Panc1 (cell line): Measurements from ENCODE around the gene MVB12A.

Experiments used
- POLR2AphosphoS5 ChIP-seq: IDR thresholded peaks from 2 replicates; pipeline ENCODE4 v1.6.1; 2012; ENCODE audit warnings: mild to moderate bottlenecking, low read depth, low read length, moderate library complexity
- SIN3A ChIP-seq: IDR thresholded peaks from 2 replicates; pipeline ENCODE4 v1.6.1; 2012; ENCODE audit warnings: low read depth, mild to moderate bottlenecking, low read length, moderate library complexity, borderline replicate concordance; ENCODE audit not compliant: insufficient read depth
- TF ChIP-seq, protein P1 (sequence below): fragments of 450-650 bp; IDR thresholded peaks from 2 replicates; pipeline ENCODE4 v1.5.1; 2017; ENCODE audit warnings: mild to moderate bottlenecking

DNA sequence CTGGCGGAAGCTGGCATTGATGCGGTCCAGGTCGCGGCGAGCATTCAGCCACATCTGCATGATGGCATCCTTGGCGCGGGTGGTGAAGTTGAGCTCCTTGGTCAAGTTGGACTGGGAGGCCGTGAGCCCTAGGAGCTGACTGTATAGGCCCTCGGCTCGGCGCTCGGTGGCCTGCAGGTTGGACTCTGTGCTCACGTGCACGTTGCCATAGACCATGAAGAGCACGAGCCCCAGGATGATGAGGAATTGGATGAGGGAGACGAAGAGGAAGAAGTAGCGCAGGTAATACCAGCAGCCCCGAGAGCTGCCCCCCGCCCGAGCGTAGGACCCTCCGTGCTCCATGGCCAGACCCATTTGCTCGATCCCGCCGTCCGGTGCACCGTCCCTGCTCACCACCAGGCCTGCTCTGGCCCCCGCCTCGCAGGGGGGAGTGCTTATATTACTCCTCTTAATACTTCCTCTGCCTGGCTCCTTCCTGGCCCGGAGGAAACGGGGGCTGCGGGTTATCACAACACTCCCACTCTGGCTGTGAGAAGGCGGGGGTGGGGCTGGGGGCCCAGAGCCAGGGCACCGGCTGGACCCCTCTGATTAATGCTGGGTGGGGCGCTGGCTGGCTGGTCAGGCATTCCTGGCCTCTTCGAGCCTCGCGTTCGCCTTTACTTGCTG lies 42.8 kb upstream of the MVB12A start, which contains the start of gene PLVAP:
- TF ChIP-seq, protein P1, sequence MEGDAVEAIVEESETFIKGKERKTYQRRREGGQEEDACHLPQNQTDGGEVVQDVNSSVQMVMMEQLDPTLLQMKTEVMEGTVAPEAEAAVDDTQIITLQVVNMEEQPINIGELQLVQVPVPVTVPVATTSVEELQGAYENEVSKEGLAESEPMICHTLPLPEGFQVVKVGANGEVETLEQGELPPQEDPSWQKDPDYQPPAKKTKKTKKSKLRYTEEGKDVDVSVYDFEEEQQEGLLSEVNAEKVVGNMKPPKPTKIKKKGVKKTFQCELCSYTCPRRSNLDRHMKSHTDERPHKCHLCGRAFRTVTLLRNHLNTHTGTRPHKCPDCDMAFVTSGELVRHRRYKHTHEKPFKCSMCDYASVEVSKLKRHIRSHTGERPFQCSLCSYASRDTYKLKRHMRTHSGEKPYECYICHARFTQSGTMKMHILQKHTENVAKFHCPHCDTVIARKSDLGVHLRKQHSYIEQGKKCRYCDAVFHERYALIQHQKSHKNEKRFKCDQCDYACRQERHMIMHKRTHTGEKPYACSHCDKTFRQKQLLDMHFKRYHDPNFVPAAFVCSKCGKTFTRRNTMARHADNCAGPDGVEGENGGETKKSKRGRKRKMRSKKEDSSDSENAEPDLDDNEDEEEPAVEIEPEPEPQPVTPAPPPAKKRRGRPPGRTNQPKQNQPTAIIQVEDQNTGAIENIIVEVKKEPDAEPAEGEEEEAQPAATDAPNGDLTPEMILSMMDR, result no peak
- no peak for TF ChIP-seq SIN3A
- no peak for TF ChIP-seq POLR2AphosphoS5
